Limb (tissue), 2 donors: Measurements from ENCODE around the gene PLEKHN1.

ENCODE experiments used
- DNase-seq, 2 donors: peaks; one replicate each; pipeline ENCODE4 v3.0.0-alpha.2; 2016; ENCODE audit errors: extremely low spot score in 2 of 2

PLEKHN1 gene

DNA sequence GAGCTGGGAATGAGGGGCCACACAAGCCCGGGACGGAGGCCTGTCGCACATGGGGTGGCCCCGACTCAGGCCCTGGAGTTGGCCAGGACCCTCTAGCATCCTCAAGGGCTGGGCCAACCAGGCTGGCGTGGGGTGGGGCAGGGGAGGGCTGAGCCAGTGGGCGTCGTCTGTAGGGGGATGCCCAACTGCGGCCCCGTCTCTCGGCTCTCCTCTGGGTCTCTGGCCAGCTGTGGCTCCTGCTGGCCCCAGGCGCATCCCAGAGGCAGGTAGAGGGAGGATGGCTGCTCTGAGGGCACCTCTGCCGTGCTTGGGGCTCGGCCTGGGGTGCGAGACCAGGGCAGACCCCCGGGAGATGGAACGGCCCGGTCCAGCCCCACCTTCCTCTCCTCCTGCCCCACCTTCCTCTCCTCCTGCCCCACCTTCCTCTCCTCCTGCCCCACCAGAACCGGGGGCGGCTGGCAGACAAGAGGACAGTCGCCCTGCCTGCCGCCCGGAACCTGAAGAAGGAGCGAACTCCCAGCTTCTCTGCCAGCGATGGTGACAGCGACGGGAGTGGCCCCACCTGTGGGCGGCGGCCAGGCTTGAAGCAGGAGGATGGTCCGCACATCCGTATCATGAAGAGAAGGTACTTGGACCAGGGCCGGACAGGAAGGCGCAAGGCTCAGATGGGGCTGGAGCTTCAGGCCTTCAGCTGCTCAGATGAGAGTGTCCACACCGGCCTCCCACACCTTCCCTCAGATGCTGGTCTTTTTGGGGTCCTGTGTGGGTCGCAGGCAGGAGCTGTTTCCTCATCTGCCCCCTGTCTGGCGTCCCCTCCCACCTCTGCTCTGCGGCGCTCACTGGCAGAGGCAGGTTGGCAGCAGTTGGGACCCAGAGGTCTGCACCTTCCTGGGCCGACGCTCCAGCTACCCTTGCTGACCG lies 36.3 kb upstream of the PLEKHN1 start:
- no peak for DNase-seq

DNA sequence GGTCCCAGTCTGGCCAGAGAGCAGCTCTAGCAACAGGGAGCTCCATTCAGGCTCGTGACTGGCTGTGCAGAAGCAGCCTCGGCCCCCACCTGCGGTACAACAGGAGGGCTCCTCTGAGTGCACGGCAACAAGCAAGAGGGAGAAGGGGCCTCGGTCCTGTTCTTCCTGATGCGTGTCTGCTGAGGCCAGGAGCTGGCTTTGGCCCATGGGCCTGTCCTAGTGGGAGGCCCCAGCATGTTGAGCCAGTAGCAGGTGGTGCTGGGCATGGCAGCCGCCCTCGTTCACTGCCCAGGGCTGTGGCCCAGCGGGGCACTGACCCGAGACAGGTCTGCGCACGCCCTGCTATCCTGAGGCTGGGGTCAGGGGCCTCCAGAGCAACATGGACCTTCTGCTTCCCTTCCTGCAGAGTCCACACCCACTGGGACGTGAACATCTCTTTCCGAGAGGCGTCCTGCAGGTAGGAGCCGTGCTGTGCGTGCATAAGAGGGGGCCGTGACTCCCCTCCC lies 35.6 kb upstream of the PLEKHN1 start:
- no peak for DNase-seq

DNA sequence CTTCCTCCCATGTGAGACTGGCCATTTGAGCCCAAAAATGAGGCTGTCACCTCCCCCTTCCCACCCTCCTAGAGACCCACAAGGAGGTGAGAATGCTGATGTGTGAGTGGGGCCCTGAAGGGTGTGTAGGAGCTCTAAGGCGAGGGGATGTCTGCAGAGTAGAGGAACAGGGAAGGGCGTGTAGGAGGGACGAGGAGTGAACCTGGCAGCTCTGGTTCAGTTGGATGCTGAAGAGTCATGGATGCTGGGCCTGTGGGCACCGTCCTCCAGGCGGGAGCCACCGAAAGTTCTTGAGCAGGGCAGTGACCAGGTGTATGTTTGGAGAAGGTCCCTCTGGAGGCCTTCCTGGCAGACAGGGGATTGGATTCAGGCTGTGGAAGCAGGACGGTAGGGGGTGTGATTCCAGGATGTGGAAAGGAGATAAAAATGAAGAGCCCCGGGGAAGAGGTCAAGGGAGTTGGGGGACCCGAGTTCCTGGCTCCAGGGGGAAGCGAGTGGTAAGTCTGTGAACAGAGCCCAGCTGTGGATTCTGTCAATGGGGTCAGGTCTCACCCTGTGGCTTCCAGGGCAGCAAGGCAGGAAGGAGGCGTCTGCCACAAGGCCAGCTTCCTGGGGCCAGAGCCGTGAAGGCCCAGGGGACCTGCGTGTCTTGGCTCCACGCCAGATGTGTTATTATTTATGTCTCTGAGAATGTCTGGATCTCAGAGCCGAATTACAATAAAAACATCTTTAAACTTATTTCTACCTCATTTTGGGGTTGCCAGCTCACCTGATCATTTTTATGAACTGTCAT lies 34.7 kb upstream of the PLEKHN1 start:
- DNase-seq, result no peak

DNA sequence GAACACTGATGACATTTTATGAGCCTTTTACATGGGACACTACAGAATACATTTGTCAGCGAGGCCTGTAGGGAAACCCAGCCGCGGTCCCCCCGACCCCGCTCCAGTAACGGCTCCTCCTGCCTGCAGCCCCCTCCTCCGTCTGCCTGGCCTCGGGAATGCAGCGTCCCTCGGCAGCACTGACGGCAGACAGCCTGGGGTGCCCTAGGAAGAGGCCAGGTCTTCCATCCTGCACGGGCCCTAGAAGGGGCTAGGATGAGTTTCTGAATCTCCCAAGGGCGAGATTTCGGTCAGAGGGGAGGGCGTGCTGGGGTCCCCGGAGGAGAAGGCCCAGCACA lies 34.1 kb upstream of the PLEKHN1 start:
- DNase-seq, result no peak

DNA sequence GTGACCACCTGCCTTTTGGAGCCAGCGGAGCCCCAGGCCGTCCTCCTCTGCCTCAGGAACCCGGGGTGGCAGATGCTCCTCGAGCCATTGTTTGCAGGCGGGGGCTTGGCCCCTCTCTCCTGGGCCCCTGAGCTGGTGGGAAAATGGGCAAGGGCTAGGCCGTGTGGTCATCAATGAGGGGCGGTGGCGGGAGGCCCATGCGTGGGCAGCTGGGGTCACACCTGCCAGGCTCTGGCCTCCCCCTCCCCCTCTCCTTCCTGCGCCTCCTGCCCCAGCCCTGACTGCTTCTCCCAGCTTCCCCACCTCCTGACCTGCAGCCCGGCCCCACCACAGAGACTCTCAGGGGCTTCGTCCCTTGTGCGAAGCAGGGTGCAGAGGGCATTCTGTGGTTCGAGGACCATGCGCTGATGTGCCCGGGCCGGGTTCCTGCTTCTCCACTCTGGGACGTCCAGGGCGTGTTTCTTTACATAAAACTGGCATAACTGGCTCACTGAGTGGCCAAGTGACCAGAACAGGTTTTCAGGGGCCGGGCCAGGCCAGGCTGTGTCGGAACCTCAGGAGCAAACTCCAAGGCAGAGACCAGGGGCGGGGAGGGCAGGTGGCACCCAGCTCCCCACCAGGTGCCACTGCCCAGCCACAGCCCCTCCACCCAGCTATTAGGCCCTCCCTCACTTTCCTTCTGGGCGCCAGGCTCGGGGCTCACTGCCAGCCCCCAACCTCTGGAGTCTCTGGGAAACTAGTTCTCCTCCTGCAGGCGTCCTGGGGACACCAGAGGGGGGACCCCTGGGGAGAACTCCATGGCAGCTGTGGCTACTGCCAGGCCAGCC lies 33.3 kb upstream of the PLEKHN1 start:
- DNase-seq, result no peak

DNA sequence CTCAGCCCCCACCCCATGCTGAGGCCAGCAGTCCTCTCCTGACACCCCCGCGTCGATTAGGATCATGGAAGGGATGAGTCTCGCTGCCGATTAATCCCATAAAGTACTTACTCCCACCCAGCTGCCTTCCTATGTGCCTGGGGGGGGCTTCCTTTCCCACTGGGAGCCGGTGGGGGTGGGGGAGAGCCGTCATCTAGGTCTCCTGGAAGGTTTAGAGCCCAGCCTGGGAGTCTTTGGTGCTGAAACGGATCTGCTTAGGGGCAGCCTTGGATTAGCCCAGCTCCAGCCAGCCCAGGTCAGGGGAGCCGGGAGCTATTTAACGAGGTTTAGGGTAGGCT lies 32.7 kb upstream of the PLEKHN1 start:
- DNase-seq, result no peak

DNA sequence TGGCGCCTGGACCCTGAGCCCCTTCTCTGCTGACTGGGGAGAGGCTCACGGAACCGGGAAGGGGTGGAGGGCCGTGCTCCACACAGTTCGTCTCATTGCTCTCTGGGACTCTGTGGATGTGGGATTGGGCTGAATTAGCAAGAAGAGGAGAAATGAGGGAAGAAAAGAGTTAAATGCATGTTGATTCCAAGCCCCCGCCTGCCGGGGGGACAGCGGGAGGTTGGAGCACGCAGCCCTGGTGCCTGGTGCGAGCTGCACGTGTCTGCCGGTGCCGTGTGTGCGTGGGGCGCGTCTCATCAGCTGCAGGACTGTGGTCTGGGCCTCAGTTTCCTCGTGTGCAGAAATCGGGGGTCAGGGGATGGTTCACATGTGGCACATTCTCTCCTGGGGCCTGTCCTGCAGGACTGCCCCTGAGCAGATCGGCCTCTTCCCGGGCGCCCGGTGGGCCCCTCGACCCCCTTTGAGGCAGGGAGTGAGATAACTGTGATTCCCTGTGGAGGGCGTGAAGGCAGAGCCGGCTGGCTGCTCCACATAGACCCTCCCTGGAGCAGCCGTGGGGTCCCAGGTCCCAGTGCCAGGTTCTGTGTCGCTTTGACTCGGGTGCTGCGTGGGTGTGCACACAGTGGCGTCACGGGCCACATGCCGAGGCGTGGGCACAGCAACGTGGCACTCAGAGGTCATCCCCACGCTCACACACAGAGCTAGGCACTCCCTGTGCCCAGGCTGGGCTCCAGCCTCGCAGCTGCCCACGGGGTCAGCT lies 31.1 kb upstream of the PLEKHN1 start:
- DNase-seq, result no peak

DNA sequence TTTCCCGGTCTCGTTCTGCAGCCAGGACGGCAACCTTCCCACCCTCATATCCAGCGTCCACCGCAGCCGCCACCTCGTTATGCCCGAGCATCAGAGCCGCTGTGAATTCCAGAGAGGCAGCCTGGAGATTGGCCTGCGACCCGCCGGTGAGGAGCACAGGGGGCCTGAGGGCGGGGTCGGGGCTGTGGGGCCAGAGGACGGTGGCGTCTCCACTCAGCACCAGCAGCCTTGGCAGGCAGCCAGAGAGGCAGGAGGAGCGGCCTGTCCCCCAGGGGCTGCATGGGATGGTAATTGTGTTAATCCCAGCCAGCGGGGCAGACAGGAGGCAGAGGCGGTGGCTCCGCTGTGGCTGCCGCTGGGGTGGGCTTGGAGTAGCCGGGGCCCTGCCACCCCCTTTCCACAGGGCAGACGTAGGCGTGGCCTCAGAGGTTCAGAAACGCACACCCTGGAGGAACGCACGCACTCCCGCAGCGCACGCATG lies 30.5 kb upstream of the PLEKHN1 start:
- peak in 1 of 2 donors; percentile 79 for DNase-seq

DNA sequence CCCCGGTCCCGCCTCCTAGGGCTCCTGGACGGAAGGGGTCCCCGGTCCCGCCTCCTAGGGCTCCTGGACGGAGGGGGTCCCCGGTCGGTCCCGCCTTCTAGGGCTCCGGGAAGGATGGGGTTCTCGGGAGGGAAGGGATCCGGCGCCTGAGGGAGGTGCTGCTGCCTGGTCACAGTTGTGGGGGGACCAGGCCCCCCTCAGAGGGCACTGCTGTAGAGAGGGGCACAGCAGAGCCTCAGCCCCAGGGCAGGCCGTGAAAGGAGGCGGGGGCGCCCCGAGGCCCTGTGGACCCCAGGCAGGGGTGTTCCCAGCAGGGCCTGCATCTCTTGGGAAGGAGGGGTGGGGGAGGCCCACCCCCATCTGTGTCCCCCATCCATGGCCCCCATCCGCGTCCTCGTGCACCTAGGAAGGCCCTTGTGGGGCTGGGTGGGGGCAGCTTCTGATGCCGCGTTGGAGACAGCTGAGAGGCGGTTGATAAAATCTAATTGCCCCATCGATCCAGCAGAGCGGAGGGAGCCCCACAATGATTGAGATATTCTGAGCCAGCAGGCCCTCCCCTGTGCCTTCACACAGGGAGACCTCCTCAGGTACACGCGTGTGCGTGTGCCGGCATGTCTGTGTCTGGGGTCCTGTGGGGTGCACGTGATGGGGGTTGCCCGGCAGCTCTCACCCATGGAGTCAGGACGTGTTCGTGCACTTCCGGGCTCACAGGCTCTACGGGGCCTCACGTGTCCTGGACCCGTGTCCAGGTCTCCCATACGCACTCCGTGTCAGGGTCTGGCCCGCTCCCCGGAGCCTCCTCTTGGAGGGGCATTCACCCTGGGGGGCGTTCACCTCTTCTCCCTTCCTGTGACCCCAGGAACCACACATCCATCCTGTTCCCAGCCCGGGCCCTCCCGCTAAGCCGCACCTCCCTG lies 29.7 kb upstream of the PLEKHN1 start:
- no peak for DNase-seq

DNA sequence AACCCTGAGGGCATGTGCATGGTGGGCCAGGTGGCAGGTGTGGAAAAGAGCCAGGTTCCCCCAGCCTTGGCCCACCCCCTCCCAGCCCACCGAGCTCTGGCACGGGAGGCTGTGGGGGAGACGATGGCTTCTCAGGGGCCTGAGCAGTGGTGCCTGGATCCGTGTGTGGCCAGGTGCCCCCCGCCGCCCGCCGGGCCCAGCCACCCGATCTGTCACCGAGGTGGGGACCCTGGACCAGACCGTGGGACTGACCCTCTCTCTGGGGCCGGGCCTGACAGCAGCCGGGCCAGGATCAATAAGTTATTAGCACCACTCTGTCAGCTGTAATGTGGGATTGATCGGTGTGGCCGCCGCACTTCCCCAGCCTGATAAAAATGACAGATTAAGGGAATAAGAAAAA lies 28.8 kb upstream of the PLEKHN1 start:
- DNase-seq, result no peak

DNA sequence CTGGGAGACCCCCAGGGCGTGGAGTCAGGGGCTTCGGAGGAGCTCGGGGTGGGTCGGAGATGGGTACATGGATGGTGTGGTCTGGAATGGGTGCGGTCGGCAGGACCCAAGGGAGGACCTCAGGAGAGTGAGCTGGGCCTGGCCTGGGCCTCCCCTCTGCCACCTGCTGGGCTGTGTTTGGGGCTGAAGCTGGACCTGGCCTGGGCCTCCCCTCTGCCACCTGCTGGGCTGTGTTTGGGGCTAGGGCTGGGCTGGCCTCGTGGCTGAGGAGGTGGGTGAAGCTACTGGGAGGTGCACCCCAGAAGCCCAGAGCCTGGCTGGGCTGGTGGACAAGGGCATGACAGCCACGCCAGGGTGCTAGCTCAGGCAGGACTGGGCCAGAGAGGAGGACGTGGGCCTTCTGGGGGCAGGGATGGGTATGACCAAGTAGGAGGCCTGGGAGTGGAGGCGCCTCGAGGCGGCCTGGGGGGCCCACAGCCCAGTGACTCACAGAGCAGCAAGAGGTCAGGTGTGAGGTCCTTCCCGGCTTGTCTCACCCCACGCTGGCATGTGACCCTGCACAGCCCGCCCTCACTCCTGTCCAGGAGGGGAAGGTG lies 28.1 kb upstream of the PLEKHN1 start:
- no peak for DNase-seq

DNA sequence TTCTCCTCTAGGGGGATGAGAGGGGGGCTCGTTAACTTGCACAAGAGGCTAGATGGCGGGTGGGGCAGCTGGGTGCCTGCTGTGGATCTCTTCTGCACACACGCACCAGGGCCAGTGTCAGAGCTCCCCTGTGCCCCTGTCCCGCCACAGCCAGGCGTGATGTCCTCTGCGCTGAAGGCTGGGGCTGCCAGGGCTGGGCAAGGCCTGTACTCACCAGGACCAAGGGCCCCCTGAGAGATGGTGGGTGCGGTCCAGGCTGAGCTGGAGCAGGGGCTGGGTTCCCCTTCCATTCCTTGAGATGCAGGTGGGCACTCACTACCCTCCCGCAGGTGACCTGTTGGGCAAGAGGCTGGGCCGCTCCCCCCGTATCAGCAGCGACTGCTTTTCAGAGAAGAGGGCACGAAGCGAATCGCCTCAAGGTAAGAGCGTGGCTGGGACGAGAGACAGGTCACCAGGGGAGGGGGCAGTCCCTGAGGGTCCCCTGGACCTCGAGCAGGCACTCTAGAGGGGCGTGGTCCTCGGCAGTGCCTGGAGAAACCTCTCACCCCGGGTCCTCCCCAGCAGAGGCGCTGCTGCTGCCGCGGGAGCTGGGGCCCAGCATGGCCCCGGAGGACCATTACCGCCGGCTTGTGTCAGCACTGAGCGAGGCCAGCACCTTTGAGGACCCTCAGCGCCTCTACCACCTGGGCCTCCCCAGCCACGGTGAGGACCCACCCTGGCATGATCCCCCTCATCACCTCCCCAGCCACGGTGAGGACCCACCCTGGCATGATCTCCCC lies 27.4 kb upstream of the PLEKHN1 start:
- no peak for DNase-seq

DNA sequence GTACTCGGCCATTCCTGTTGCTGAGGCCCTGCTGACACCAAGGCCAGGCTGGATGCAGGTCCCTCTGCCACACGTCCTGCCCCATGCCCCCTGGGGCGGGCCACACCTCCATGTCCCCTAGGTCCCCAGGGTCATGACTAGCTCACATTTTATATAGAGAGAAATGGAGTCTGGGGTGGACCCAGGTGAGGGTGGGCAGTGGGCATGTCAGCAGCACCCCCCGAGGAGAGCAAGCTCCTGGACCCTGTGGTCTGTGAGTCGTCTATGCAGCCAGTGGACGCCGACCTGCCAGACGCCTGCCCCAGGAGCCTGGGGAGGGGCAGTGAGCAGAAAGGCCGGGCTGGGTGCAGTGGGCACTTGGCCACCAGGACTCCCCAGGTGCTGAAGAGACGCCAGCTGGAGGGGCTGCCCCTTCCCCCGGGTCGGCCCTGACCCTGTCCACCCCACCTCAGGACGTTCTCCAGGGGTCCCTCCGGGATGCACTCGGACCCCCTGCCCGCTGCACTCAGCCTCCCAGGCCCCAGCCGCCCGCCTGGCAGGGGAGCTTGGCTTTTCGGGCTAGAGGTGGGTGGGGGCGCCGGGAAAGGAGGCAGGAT lies 26.7 kb upstream of the PLEKHN1 start:
- no peak for DNase-seq

DNA sequence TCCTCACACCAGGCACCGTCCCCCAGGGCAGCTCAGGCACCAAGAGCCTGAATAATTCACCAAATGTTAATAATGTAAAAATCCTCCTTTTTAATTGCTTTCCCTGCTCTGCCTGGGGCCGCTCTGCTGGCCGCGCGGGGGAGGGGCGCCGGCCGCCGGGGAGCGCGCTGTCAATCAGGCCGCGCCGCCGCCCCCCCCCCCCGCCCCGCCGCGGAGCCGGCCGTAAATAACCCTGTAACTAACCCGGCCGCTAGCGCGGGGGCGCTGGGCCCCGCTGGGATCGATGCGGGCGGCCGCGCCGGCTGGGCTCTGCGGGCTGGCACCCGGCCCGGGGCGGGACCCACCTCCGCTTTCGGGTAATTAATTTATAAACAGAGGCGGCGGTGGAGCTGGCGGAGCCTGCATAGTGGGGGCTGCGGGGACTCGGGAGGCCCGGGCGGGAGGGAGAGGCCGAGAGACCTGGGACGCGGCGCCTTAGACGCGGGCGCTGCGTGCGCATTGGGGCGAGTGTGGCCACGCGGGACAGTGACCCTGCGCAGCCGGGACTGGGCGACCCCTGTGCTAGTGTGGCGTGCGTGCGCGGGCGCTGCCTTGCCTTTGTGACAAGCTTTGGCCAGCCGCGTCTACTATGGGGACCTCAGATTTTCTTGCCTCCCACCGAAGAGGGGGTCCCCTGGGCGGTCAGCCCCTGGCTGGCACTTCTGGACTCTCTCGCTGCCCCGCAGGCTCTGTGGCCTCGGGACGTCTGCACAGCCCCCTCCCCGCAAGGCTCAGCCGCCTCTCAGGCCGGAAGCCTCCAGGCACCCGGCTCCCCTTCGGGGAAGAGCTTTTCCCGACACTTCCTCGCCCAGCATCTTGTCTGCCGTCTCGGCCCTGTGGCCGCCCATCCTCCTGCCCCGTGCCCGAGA lies 25.9 kb upstream of the PLEKHN1 start:
- peak; percentile 62 to 89 for DNase-seq

DNA sequence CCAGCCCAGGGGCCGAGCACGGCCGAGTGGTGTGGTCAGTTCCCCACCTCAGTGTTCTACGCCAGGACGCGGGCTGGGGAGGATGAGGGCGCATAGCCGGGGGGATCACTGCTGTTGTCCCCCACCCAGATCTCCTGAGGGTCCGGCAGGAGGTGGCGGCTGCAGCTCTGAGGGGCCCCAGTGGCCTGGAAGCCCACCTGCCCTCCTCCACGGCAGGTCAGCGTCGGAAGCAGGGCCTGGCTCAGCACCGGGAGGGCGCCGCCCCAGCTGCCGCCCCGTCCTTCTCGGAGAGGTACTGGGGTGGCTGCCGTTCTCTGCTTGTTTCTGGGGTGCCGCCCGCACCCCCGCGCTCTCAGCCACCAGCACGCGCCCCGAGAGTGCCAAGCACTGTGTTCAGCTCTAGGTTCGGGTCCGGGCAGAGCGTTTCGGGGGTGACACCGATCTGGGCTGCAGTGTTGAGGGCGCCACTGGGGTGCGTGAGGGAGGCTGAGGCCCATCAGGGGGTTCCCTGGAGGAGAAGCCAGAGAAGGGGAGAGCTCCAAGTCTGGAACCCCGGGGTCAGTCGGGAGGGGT lies 25.2 kb upstream of the PLEKHN1 start:
- no peak for DNase-seq

DNA sequence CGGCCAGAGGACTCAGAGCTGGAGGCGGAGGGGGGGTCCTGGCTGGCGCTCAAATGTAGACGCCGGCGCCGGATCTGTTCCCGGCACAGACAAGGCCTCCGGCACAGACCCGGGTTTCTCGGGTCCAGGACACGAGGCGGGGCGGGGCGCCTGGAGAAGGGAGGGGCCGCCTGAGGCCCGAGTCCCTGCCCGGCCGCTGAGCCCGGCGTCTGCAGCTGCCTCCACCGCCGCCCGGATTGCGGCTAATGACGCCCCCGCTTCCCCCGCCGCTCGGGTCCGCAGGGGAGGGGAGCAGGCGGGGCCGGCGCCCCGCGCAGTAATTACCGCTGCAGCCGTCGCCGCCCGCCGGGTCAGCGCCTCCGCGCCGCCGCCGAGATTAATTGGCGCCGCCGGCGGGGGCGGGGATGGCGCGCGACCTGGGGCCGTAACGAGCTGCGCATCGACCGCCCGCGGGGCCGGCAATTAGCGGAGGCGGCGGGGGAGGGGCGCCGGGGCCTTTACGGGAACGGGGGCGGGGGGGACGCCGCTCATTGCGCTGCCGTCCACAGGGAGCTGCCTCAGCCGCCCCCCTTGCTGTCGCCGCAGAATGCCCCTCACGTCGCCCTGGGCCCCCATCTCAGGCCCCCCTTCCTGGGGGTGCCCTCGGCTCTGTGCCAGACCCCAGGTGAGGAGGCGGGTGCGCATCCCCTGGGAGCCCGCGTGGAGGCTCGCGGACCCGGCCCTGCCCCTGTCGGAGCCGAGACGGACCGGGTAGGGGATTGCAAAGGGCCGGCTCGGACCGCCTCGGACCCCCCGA lies 24.5 kb upstream of the PLEKHN1 start:
- DNase-seq, result peak; percentile 79 to 88
